HL-60 (cell line): ENCODE data around the gene CLEC4C.
"Not testable (repeated sequence)": the region's sequence is repeated elsewhere in the genome, so short reads cannot be mapped to it uniquely, and the experiment has no call there.

ENCODE experiments used
- POLR2AphosphoS5 ChIP-seq: IDR thresholded peaks from 2 replicates; pipeline ENCODE4 v1.6.1; 2012; ENCODE audit warnings: low read depth
- SPI1 ChIP-seq: IDR thresholded peaks from 2 replicates; pipeline ENCODE4 v1.6.1; 2012; ENCODE audit warnings: low read depth, mild to moderate bottlenecking, borderline replicate concordance
- TF ChIP-seq, protein P1 (sequence below): IDR thresholded peaks from one replicate; pipeline ENCODE4 v1.5.1; 2011; ENCODE audit warnings: low read length, control low read depth, inconsistent platforms; ENCODE audit not compliant: insufficient read depth

DNA sequence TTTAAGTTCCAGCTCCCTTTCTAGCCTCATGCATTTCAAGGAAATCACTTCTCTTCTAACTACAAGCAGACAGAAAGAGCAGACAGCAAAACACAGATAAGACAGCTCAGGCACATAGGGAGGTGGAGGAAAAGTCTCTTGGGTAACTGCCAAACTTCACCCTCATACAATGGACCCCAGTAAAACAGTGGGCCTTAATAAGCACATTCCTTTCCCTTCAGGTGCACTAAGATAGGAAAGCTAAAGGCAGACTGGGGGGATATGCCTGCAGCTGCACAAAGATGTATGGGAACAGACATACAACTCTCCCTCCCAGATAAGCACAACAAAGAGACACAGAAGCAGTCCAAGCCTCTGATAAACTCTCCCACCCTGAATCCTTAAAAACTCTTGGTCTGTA lies 16.2 kb downstream of the CLEC4C start:
- not testable (repeated sequence) for TF ChIP-seq POLR2AphosphoS5, SPI1
- TF ChIP-seq, protein P1, sequence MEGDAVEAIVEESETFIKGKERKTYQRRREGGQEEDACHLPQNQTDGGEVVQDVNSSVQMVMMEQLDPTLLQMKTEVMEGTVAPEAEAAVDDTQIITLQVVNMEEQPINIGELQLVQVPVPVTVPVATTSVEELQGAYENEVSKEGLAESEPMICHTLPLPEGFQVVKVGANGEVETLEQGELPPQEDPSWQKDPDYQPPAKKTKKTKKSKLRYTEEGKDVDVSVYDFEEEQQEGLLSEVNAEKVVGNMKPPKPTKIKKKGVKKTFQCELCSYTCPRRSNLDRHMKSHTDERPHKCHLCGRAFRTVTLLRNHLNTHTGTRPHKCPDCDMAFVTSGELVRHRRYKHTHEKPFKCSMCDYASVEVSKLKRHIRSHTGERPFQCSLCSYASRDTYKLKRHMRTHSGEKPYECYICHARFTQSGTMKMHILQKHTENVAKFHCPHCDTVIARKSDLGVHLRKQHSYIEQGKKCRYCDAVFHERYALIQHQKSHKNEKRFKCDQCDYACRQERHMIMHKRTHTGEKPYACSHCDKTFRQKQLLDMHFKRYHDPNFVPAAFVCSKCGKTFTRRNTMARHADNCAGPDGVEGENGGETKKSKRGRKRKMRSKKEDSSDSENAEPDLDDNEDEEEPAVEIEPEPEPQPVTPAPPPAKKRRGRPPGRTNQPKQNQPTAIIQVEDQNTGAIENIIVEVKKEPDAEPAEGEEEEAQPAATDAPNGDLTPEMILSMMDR = not testable (repeated sequence)
